K562 (cell line): Measurements from ENCODE around the gene ELMO3. TPM values are rescaled to one million over a fixed set of nuclear protein-coding genes. Genes with fewer than 3 reads are reported as not detected.

Experiments
- ATAC-seq: fragments of 200-7000 bp; cut with Tn5 transposase; 3 replicates; pipeline ENCODE4 v1.9.1; 2020; ENCODE audit warnings: moderate library complexity
- BruUV-seq: library from RNA; stranded (reverse); fragments of 400-500 nt; replicated peaks from 2 replicates; lab custom pipeline; 2021; lab: Mats Ljungman, UMichigan
- CTCF ChIA-PET: fragments of 300-600 bp; formaldehyde crosslinking; extraction: SDS; loops from one replicate; lab custom pipeline; 2021; ENCODE audit warnings: low intra/inter-chr PET ratio; lab: Yijun Ruan, JAX
- POLR2A ChIA-PET: fragments of 300-600, 350-650 bp; sonication (Branson Sonifier 250); formaldehyde crosslinking; extraction: SDS; loops from one replicate; lab custom pipeline; 2021; ENCODE audit warnings: antibody characterized with exemption, inconsistent platforms; lab: Yijun Ruan, JAX
- DNase-seq, 4 experiments: peaks; one replicate each; pipeline versions ENCODE4 v3.0.0 to v3.0.0-alpha.2; 2011 to 2018; ENCODE audit warnings: low spot score in 3 of 4, mixed read lengths in 3 of 4; ENCODE audit errors: extremely low read depth in 1 of 4
- FAIRE-seq: peaks from 2 replicates; lab custom pipeline; 2011; peaks lifted over from hg19 to GRCh38; lab: Jason Lieb, UNC
- H2AFZ ChIP-seq: 2 replicates; pipeline ENCODE4 v1.6.0; 2011; ENCODE audit warnings: low read depth, low read length, control low read depth, inconsistent platforms
- H3K27ac ChIP-seq: fragments of 200-600 bp; 3 replicates; pipeline ENCODE4 v1.8.0; 2011; ENCODE audit warnings: low read depth, mild to moderate bottlenecking, control low read depth, inconsistent platforms, low read length, moderate library complexity, mixed read lengths; ENCODE audit errors: extremely low read depth
- H3K27me3 ChIP-seq, 2 experiments: fragments of 300-600 bp in 1 of 2; 2 replicates in 1 of 2; 3 replicates in 1 of 2; pipeline versions ENCODE4 v1.6.0 to v1.8.0; 2011; ENCODE audit warnings: inconsistent platforms in 2 of 2, low read length in 2 of 2, mild to moderate bottlenecking in 1 of 2, mixed read lengths in 1 of 2, moderate library complexity in 1 of 2; ENCODE audit not compliant: control insufficient read depth in 2 of 2, insufficient read depth in 2 of 2
- H3K36me3 ChIP-seq: fragments of 300-600 bp; 3 replicates; pipeline ENCODE4 v1.8.0; 2011; ENCODE audit warnings: mild to moderate bottlenecking, low read length, inconsistent platforms; ENCODE audit not compliant: control insufficient read depth, insufficient read depth
- H3K4me1 ChIP-seq, 2 experiments: fragments of 200-600 bp in 1 of 2; replicated peaks in 1 of 2; 2 replicates in 1 of 2; 3 replicates in 1 of 2; pipeline versions ENCODE4 v1.5.1 to v1.8.0; 2011; ENCODE audit warnings: inconsistent platforms in 2 of 2, low read length in 2 of 2, mild to moderate bottlenecking in 1 of 2, mixed read lengths in 1 of 2, moderate library complexity in 1 of 2; ENCODE audit not compliant: control insufficient read depth in 2 of 2, insufficient read depth in 2 of 2
- H3K4me2 ChIP-seq: 2 replicates; pipeline ENCODE4 v1.6.1; 2011; ENCODE audit warnings: low read length, control low read depth, inconsistent platforms, mixed read lengths; ENCODE audit not compliant: insufficient read depth
- H3K4me3 ChIP-seq: fragments of 200-600 bp; sonication (generic), shearing (Covaris generic); 2 replicates; pipeline ENCODE4 v1.5.1; 2016; ENCODE audit warnings: control low read depth, inconsistent platforms
- H3K79me2 ChIP-seq: fragments of 200-600 bp; 3 replicates; pipeline ENCODE4 v1.8.0; 2011; ENCODE audit warnings: low read length, inconsistent platforms; ENCODE audit not compliant: control insufficient read depth, insufficient read depth
- H3K9ac ChIP-seq, 2 experiments: 2 replicates each; pipeline versions ENCODE4 v1.6.0 to v1.6.1; 2011; ENCODE audit warnings: low read depth in 2 of 2, low read length in 2 of 2, control low read depth in 1 of 2, inconsistent platforms in 1 of 2, mild to moderate bottlenecking in 1 of 2, mixed read lengths in 1 of 2; ENCODE audit not compliant: insufficient read depth in 1 of 2
- H3K9me1 ChIP-seq: one replicate; pipeline ENCODE4 v1.6.0; 2011; ENCODE audit warnings: inconsistent platforms, mild to moderate bottlenecking, low read length, moderate library complexity; ENCODE audit not compliant: control insufficient read depth, insufficient read depth
- H3K9me3 ChIP-seq: replicated peaks from 2 replicates; pipeline ENCODE4 v1.5.1; 2011; ENCODE audit warnings: low read depth, low read length, inconsistent platforms; ENCODE audit not compliant: control insufficient read depth, insufficient read depth
- H4K20me1 ChIP-seq: replicated peaks from 2 replicates; pipeline ENCODE4 v1.6.1; 2011; ENCODE audit warnings: low read length, inconsistent platforms, mixed read lengths; ENCODE audit not compliant: control insufficient read depth, insufficient read depth
- WGBS: fragments of 100-300 bp; shearing (Covaris generic); methylation state at CpG from one replicate; pipeline ENCODE4 v1.1.6; 2016; ENCODE audit warnings: low coverage, mixed read lengths; ENCODE audit not compliant: insufficient coverage; ENCODE audit errors: missing lambda C conversion rate; 5-methylcytosine and 5-hydroxymethylcytosine counted together
- in situ Hi-C: fragments of 300-500 bp; cut with MboI; formaldehyde crosslinking; loops from 4 replicates; pipeline ENCODE4 v1.15.0; 2018; ENCODE audit warnings: inconsistent platforms, mixed read lengths
- intact Hi-C: fragments of 100-400 bp; cut with micrococcal nuclease; formaldehyde crosslinking; loops from 2 replicates; pipeline ENCODE4 v1.14.2; 2022
- polyA plus RNA-seq, 8 experiments: library from polyadenylated mRNA; depleted of rRNA in 4 of 8; stranded (reverse) in 5 of 8; unstranded in 3 of 8; fragments of >200 nt; fragmentation: Nextera tagmentation in 2 of 8; fragmentation: Illumina TruSeq in 1 of 8; extraction: Ambion mirVana in 2 of 8; extraction: Trizol in 1 of 8; gene quantifications; 2 replicates each; pipeline versions ENCODE4 v1.2.1 to v1.2.3, GENCODE V29; 2011 to 2014; ENCODE audit warnings: inconsistent platforms in 1 of 8, missing spikeins in 1 of 8
- total RNA-seq, 7 experiments: library from RNA; depleted of rRNA in 6 of 7; stranded (reverse); fragments of >200 nt in 6 of 7; fragmentation: Illumina TruSeq in 2 of 7; extraction: Trizol in 2 of 7; gene quantifications; 2 replicates each; pipeline versions ENCODE4 v1.2.1 to v1.2.3, GENCODE V29; 2011 to 2021; ENCODE audit warnings: low replicate concordance in 1 of 7
- TF ChIP-seq, protein P1 (sequence below): fragments of 450-650 bp; IDR thresholded peaks from 2 replicates; pipeline ENCODE4 v1.6.1; 2016; ENCODE audit warnings: mild to moderate bottlenecking, moderate library complexity

Gene ELMO3
- total and polyA plus RNA-seq, 9 of the 15 experiments (the other 6 are each of a cell fraction or from before 2014, with no cell fraction given): 0.04 to 5.1 (median 1.5) TPM

DNA sequence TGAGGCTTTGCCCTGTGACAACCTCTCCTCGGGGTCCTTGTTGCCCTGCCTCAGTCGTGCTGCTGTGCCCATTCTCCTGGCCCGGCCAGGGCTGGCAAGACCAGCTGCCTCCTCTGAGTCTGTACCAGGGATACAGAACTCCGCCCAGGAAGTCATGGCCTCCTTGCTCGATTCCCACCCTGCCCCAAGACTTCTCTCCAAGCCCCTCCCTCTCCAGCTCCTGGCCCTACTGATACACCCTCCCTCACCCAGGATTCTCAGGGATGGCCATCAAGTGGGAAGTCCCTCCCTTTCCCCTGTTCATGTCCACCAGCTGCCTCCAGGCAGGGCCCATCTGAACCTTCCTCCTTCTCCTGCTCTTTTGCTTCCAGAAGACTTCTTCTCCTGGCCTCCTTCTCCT is 16.8 kb downstream of the ELMO3 start:
- 62% methylated on average over 5 of the region's 5 CpGs for WGBS
- Histone ChIP-seq H3K4me1 (peaks cover 20 to 26% of the 10 kb centered on the region in 2 experiments), H3K9ac (peak overlapping the region in 1 of 2 experiments; percentile 75; a peak in 1 of 4 replicates), H3K4me3 (no peak overlapping the region), H3K9me3 (no peaks in the 10 kb centered on the region), H3K4me2 (no peak overlapping the region), H3K9me1 (no peaks in the 10 kb centered on the region), H2AFZ (0 out of 2 replicates have a peak overlapping the region, but pooled peaks have one; percentile 26), H3K27ac (no peak overlapping the region), H3K36me3 (no peaks in the 10 kb centered on the region), H3K27me3 (no peaks in the 10 kb centered on the region), H4K20me1 (no peaks in the 10 kb centered on the region), H3K79me2 (no peaks in the 10 kb centered on the region)
- intact Hi-C loops (no loop called here), in situ Hi-C loops (no loop called here)
- ChIA-PET CTCF (no interaction called here), POLR2A (interaction anchor here (0.7 to 2.4 kb wide), 2 partner anchors 9 to 11 kb away, joined by 3 to 9 read pairs; partner anchors contain the start of gene TMEM208)
- TF ChIP-seq, protein P1, sequence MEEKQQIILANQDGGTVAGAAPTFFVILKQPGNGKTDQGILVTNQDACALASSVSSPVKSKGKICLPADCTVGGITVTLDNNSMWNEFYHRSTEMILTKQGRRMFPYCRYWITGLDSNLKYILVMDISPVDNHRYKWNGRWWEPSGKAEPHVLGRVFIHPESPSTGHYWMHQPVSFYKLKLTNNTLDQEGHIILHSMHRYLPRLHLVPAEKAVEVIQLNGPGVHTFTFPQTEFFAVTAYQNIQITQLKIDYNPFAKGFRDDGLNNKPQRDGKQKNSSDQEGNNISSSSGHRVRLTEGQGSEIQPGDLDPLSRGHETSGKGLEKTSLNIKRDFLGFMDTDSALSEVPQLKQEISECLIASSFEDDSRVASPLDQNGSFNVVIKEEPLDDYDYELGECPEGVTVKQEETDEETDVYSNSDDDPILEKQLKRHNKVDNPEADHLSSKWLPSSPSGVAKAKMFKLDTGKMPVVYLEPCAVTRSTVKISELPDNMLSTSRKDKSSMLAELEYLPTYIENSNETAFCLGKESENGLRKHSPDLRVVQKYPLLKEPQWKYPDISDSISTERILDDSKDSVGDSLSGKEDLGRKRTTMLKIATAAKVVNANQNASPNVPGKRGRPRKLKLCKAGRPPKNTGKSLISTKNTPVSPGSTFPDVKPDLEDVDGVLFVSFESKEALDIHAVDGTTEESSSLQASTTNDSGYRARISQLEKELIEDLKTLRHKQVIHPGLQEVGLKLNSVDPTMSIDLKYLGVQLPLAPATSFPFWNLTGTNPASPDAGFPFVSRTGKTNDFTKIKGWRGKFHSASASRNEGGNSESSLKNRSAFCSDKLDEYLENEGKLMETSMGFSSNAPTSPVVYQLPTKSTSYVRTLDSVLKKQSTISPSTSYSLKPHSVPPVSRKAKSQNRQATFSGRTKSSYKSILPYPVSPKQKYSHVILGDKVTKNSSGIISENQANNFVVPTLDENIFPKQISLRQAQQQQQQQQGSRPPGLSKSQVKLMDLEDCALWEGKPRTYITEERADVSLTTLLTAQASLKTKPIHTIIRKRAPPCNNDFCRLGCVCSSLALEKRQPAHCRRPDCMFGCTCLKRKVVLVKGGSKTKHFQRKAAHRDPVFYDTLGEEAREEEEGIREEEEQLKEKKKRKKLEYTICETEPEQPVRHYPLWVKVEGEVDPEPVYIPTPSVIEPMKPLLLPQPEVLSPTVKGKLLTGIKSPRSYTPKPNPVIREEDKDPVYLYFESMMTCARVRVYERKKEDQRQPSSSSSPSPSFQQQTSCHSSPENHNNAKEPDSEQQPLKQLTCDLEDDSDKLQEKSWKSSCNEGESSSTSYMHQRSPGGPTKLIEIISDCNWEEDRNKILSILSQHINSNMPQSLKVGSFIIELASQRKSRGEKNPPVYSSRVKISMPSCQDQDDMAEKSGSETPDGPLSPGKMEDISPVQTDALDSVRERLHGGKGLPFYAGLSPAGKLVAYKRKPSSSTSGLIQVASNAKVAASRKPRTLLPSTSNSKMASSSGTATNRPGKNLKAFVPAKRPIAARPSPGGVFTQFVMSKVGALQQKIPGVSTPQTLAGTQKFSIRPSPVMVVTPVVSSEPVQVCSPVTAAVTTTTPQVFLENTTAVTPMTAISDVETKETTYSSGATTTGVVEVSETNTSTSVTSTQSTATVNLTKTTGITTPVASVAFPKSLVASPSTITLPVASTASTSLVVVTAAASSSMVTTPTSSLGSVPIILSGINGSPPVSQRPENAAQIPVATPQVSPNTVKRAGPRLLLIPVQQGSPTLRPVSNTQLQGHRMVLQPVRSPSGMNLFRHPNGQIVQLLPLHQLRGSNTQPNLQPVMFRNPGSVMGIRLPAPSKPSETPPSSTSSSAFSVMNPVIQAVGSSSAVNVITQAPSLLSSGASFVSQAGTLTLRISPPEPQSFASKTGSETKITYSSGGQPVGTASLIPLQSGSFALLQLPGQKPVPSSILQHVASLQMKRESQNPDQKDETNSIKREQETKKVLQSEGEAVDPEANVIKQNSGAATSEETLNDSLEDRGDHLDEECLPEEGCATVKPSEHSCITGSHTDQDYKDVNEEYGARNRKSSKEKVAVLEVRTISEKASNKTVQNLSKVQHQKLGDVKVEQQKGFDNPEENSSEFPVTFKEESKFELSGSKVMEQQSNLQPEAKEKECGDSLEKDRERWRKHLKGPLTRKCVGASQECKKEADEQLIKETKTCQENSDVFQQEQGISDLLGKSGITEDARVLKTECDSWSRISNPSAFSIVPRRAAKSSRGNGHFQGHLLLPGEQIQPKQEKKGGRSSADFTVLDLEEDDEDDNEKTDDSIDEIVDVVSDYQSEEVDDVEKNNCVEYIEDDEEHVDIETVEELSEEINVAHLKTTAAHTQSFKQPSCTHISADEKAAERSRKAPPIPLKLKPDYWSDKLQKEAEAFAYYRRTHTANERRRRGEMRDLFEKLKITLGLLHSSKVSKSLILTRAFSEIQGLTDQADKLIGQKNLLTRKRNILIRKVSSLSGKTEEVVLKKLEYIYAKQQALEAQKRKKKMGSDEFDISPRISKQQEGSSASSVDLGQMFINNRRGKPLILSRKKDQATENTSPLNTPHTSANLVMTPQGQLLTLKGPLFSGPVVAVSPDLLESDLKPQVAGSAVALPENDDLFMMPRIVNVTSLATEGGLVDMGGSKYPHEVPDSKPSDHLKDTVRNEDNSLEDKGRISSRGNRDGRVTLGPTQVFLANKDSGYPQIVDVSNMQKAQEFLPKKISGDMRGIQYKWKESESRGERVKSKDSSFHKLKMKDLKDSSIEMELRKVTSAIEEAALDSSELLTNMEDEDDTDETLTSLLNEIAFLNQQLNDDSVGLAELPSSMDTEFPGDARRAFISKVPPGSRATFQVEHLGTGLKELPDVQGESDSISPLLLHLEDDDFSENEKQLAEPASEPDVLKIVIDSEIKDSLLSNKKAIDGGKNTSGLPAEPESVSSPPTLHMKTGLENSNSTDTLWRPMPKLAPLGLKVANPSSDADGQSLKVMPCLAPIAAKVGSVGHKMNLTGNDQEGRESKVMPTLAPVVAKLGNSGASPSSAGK: no peak
- BruUV-seq: no TSS peak
- no peak for ATAC-seq
- no peak for FAIRE-seq
- DNase-seq: peak in 1 of 4 experiments; percentile 45
